Endodermal cell (in vitro differentiated cells): ENCODE results near the gene PHF19. TPM values are rescaled to one million over a fixed set of nuclear protein-coding genes. Genes with fewer than 3 reads are reported as not detected.

ENCODE experiments used
- DNase-seq: peaks from one replicate; pipeline ENCODE4 v3.0.0-alpha.2; 2017
- H3K27ac ChIP-seq: 2 replicates; pipeline ENCODE4 v1.5.1; 2013; ENCODE audit warnings: mild to moderate bottlenecking, low read depth, low read length, moderate library complexity
- H3K27me3 ChIP-seq: 2 replicates; pipeline ENCODE4 v1.6.1; 2013; ENCODE audit warnings: mild to moderate bottlenecking, low read length, moderate library complexity; ENCODE audit not compliant: insufficient read depth, control insufficient read depth, poor library complexity, severe bottlenecking
- H3K36me3 ChIP-seq: 2 replicates; pipeline ENCODE4 v1.7.0; 2013; ENCODE audit warnings: mild to moderate bottlenecking, low read length, moderate library complexity; ENCODE audit not compliant: control insufficient read depth, insufficient read depth
- H3K4me1 ChIP-seq: one replicate; pipeline ENCODE4 v1.7.0; 2013; ENCODE audit warnings: low read length; ENCODE audit not compliant: control insufficient read depth, insufficient read depth
- H3K4me3 ChIP-seq: 2 replicates; pipeline ENCODE4 v1.5.1; 2013; ENCODE audit warnings: mild to moderate bottlenecking, low read length, moderate library complexity
- H3K9ac ChIP-seq: 2 replicates; pipeline ENCODE4 v1.6.1; 2013; ENCODE audit warnings: mild to moderate bottlenecking, low read length, moderate library complexity; ENCODE audit not compliant: poor library complexity, severe bottlenecking; ENCODE audit errors: extremely low read depth
- H3K9me3 ChIP-seq: 2 replicates; pipeline ENCODE4 v1.6.1; 2013; ENCODE audit warnings: mild to moderate bottlenecking, low read length, moderate library complexity; ENCODE audit not compliant: control insufficient read depth
- H3K27ac Mint-ChIP-seq: 2 replicates; pipeline ENCODE4 v1.8.0; 2020; ENCODE audit warnings: mixed read lengths
- H3K27me3 Mint-ChIP-seq: 2 replicates; pipeline ENCODE4 v1.8.0; 2021; ENCODE audit warnings: mild to moderate bottlenecking, mixed read lengths; ENCODE audit not compliant: insufficient read depth
- H3K36me3 Mint-ChIP-seq: 2 replicates; pipeline ENCODE4 v1.8.0; 2020; ENCODE audit warnings: low read depth, mixed read lengths
- H3K4me1 Mint-ChIP-seq: 2 replicates; pipeline ENCODE4 v1.8.0; 2020; ENCODE audit warnings: mixed read lengths
- H3K4me3 Mint-ChIP-seq: 2 replicates; pipeline ENCODE4 v1.8.0; 2020; ENCODE audit warnings: mild to moderate bottlenecking, moderate library complexity, mixed read lengths
- H3K9me3 Mint-ChIP-seq: 2 replicates; pipeline ENCODE4 v1.8.0; 2020; ENCODE audit warnings: mild to moderate bottlenecking, mixed read lengths
- CTCF ChIP-seq: fragments of 200-600 bp; sonication (generic); conservative IDR thresholded peaks from 2 replicates; pipeline ENCODE4 v1.5.0; 2021; ENCODE audit warnings: antibody characterized with exemption, mild to moderate bottlenecking
- WGBS, 2 experiments: methylation state at CpG; one replicate each; pipeline versions ENCODE4 v1.1.5 to v1.1.7; 2013; ENCODE audit warnings: missing lambda C conversion rate in 2 of 2, mixed read lengths in 1 of 2; ENCODE audit not compliant: insufficient coverage in 1 of 2, insufficient read length in 1 of 2; 5-methylcytosine and 5-hydroxymethylcytosine counted together
- total RNA-seq, 2 donors: library from RNA; stranded (reverse); fragmentation: NEBNext Ultra II Directional in 1 of 2; extraction: Animal tissue kit (Norgen Biotek cat#: 25700) in 1 of 2; gene quantifications; 2 replicates in 1 of 2; 3 replicates in 1 of 2; pipeline ENCODE4 v1.2.1, GENCODE V29; 2021

PHF19 gene
- total RNA-seq, 2 donors from 2014 or later: 17.9 to 21.9 TPM

DNA sequence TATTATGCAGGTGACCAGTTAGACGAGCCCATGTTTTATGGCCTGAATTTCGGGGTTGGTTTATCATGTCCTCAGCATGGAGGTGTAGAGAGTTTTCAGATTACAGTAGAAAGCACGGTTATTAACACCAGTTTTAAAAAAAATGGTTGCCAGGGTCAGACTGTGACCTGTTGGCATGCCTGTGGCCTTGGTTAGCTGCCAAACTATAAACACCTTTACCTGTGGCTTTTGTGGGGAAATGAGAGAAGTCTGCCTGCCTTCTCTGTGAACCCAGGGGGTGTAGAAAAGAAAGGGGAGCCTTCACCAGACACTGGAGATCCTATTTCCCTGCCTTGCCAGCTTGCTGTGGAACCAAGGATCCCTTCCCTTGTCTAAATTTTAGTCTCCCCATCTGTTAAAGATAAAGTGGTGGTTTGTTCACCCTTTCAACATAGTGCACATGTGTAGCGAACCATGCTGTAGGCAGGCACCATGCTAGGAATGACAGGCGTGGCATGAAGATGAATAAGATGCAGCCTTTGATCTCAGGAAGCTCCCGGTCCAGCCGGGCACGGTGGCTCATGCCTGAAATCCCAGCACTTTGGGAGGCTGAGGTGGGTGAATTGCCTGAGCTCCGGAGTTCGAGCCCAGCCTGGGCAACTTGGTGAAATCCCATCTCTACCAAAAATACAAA is 6.1 kb upstream of the PHF19 start:
- DNase-seq: no peak
- Mint-ChIP-seq H3K9me3 (no peaks in the 10 kb centered on the region), H3K4me1 (peaks cover 9% of the 10 kb centered on the region), H3K27ac (no peak overlapping the region), H3K4me3 (no peak overlapping the region), H3K27me3 (peaks cover 26% of the 10 kb centered on the region), H3K36me3 (no peaks in the 10 kb centered on the region)
- Histone ChIP-seq H3K4me1 (no peaks in the 10 kb centered on the region), H3K27ac (no peak overlapping the region), H3K36me3 (no peaks in the 10 kb centered on the region), H3K9me3 (no peaks in the 10 kb centered on the region), H3K4me3 (no peak overlapping the region), H3K27me3 (peaks cover 7% of the 10 kb centered on the region), H3K9ac (no peak overlapping the region)
- no peak for TF ChIP-seq CTCF
- 90 to 95% methylated on average over 8 to 10 of the region's 10 CpGs for WGBS, 2 experiments

DNA sequence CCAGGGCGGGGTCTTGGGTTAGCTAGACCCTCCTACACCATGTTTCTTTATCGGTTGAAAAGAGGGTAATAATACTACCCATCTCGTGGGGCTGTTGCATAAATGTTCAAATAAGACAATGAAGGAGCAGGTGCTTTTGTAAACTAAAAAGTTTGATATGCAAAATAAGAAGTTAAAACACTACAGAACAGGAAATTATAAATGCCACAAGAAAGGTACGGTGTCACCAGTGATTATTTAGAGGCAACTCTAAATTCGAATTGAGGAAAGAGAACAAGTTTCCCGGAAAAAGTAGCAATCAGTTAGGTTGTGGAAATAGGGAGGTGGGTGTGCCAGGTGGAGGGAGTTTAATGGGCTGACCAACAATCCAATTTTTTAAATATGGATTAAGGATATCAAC is 2.5 kb upstream of the PHF19 start:
- Mint-ChIP-seq H3K4me1 (peaks cover 19% of the 10 kb centered on the region), H3K9me3 (no peaks in the 10 kb centered on the region), H3K4me3 (no peak overlapping the region), H3K36me3 (no peaks in the 10 kb centered on the region), H3K27ac (no peak overlapping the region), H3K27me3 (peaks cover 40% of the 10 kb centered on the region)
- Histone ChIP-seq H3K9ac (no peak overlapping the region), H3K4me1 (no peaks in the 10 kb centered on the region), H3K27me3 (peaks cover 13% of the 10 kb centered on the region), H3K9me3 (no peaks in the 10 kb centered on the region), H3K27ac (no peak overlapping the region), H3K36me3 (no peaks in the 10 kb centered on the region), H3K4me3 (no peak overlapping the region)
- TF ChIP-seq CTCF: no peak
- DNase-seq: no peak
- 92 to 93% methylated on average over 4 to 6 of the region's 6 CpGs for WGBS, 2 experiments

- H3K4me3 Mint-ChIP-seq: peak overlapping the region; percentile 56
These were observed 1.5 kb upstream of the PHF19 start for GRCh38 chr9:120878188-120879130.

More at GRCh38 chr9:120878188-120879130, 1.5 kb upstream of the PHF19 start:
- DNase-seq: peak; percentile 64
- Histone ChIP-seq H3K4me1 (peaks cover 4% of the 10 kb centered on the region), H3K36me3 (peaks cover 5% of the 10 kb centered on the region), H3K27ac (no peak overlapping the region), H3K9me3 (no peaks in the 10 kb centered on the region), H3K27me3 (peaks cover 13% of the 10 kb centered on the region), H3K4me3 (no peak overlapping the region), H3K9ac (no peak overlapping the region)
- H3K4me1 Mint-ChIP-seq: peaks cover 27% of the 10 kb centered on the region
- TF ChIP-seq CTCF: no peak
- H3K27ac Mint-ChIP-seq: no peak overlapping the region
- no peaks in the 10 kb centered on the region for H3K9me3 Mint-ChIP-seq
- no peaks in the 10 kb centered on the region for H3K36me3 Mint-ChIP-seq
- H3K27me3 Mint-ChIP-seq: peaks cover 38% of the 10 kb centered on the region
- 76 to 80% methylated on average over 4 to 8 of the region's 8 CpGs for WGBS, 2 experiments
